PC-3 (cell line): ENCODE results near the gene MORN1.

Experiments used
- CTCF ChIP-seq: fragments of 300-600 bp; sonication (generic); conservative IDR thresholded peaks from 2 replicates; pipeline ENCODE4 v1.5.1; 2017; ENCODE audit warnings: antibody characterized with exemption, low read depth, mild to moderate bottlenecking, low read length
- EZH2phosphoT487 ChIP-seq: fragments of 300-600 bp; sonication (generic); IDR thresholded peaks from 2 replicates; pipeline ENCODE4 v1.6.1; 2018; ENCODE audit warnings: mild to moderate bottlenecking, antibody characterized with exemption, low read length, borderline replicate concordance

- TF ChIP-seq CTCF (no peak), EZH2phosphoT487 (no peak)
Measured at GRCh38 chr1:2277741-2278488, 113.4 kb downstream of the MORN1 start.
